Thyroid gland (tissue), 4 donors: ENCODE data around the gene RGPD3. TPM values are rescaled to one million over a fixed set of nuclear protein-coding genes. Genes with fewer than 3 reads are reported as not detected.
A peak's percentile ranks its signal among the peaks of the same experiment; 100 is the strongest.
"Not testable (repeated sequence)": the region's sequence is repeated elsewhere in the genome, so short reads cannot be mapped to it uniquely, and the experiment has no call there.

Experiments used
- DNase-seq, 2 donors: peaks; one replicate each; pipeline ENCODE4 v3.0.0-alpha.2; 2019
- H3K27ac ChIP-seq, 3 donors: fragments of 200-600 bp; sonication (generic); 1 replicate in 2 of 3; 2 replicates in 1 of 3; pipeline ENCODE4 v1.5.1; 2016 to 2019; ENCODE audit warnings: mild to moderate bottlenecking in 1 of 3, moderate library complexity in 1 of 3
- H3K27me3 ChIP-seq: fragments of 200-600 bp; sonication (generic); one replicate; pipeline ENCODE4 v1.5.1; 2019
- H3K36me3 ChIP-seq, 2 donors: fragments of 200-600 bp; sonication (generic); one replicate each; pipeline ENCODE4 v1.5.1; 2016 to 2019
- H3K4me1 ChIP-seq, 2 donors: fragments of 200-600 bp; sonication (generic); one replicate each; pipeline ENCODE4 v1.5.1; 2017 to 2019
- H3K4me3 ChIP-seq, 3 donors: fragments of 200-600 bp; sonication (generic); replicated peaks in 1 of 3; 1 replicate in 2 of 3; 2 replicates in 1 of 3; pipeline ENCODE4 v1.5.1; 2016; ENCODE audit warnings: mild to moderate bottlenecking in 1 of 3
- H3K9me3 ChIP-seq: fragments of 200-600 bp; sonication (generic); one replicate; pipeline ENCODE4 v1.5.1; 2017
- WGBS, 2 donors: methylation state at CpG; one replicate each; pipeline ENCODE4 v1.1.5; 2017; 5-methylcytosine and 5-hydroxymethylcytosine counted together
- intact Hi-C: fragments of 100-400 bp; cut with DNase I; formaldehyde crosslinking; loops from one replicate; pipeline ENCODE4 v1.15.1; 2023
- total RNA-seq, 4 donors: library from RNA; depleted of rRNA; stranded (reverse); fragments of >200 nt; gene quantifications; one replicate each; pipeline ENCODE4 v1.2.3, GENCODE V29; 2016
- TF ChIP-seq, protein P1 (sequence below), 6 experiments: fragments of 200-600 bp in 3 of 6; fragments of 450-650 bp in 3 of 6; sonication (generic) in 3 of 6; IDR thresholded peaks; one replicate each; pipeline ENCODE4 v1.5.1; 2016 to 2019; ENCODE audit warnings: antibody characterized with exemption in 6 of 6, mild to moderate bottlenecking in 2 of 6, inconsistent platforms in 1 of 6, moderate library complexity in 1 of 6

RGPD3 gene
- total RNA-seq, 4 donors from 2014 or later = 0.63 to 1.2 (median 0.70) TPM

DNA sequence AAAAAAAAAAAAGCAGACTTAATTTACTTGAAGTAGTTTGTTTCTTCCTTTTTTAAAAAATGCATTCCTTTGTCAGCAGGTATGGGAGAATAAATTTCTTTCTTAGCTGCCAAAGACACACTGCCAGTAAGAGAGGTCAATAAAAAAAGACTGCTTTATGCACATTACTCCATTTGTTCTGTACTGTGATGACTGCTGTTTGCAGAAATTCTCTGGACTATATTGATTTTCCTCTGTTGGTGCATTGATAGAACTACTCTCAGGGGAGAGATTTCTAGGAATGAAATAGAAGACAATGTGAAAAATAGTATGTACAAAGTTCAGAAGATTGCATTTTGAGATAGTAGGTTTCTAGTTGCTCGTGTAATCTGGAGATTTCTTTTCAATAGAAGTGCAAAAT lies 11.3 kb upstream of the RGPD3 start:
- H3K4me1 ChIP-seq, H3K4me3 ChIP-seq, DNase-seq, H3K36me3 ChIP-seq, H3K27ac ChIP-seq, H3K27me3 ChIP-seq, H3K9me3 ChIP-seq, intact Hi-C loops: not testable (repeated sequence)
- no CpG with 5 or more reads among the region's 1 CpG for whole genome bisulfite sequencing, 2 donors

DNA sequence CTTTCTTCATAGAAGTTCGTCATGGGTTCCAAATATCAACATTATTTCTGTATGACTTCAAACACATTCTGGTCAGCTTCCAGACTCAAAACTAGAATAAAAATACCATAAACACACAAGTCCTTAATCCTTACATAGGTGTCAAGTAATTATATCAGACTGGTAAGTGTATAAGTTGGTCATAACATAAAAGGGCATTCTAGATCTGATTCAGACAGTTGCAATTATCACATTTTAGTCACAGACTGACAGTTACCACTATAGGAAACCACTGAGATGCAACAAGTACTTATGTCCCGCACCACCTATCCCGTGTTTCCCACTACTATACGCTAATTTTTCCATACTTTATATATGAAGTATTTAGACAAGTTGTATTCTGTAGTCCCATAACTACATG lies 9.4 kb upstream of the RGPD3 start:
- H3K4me1 ChIP-seq, H3K9me3 ChIP-seq, intact Hi-C loops, H3K4me3 ChIP-seq, DNase-seq, H3K27ac ChIP-seq, H3K27me3 ChIP-seq, H3K36me3 ChIP-seq: not testable (repeated sequence)
- 90 to 95% methylated on average over 3 to 4 of the region's 4 CpGs for WGBS, 2 donors

DNA sequence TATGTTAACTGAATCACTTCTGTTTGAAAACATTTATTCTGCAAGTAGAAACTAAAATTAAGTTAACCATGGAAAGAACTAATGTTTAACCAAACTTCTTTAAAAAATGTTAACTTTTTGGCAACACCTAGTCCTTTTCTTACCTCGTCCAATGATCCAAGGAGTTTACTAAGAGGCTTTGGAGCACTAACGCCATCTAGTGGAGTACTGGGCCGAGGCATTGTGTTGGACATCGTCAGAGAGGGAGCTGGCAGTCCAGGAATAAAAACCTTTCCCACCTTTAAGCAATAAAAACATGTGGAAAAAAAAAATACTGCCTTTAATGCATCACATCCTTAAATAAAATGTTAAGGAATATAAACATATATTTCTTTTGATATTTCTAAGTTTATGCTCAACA lies 2.4 kb upstream of the RGPD3 start:
- H3K9me3 ChIP-seq, H3K27ac ChIP-seq, H3K36me3 ChIP-seq, H3K4me1 ChIP-seq, intact Hi-C loops, H3K4me3 ChIP-seq, H3K27me3 ChIP-seq: not testable (repeated sequence)
- TF ChIP-seq, protein P1, sequence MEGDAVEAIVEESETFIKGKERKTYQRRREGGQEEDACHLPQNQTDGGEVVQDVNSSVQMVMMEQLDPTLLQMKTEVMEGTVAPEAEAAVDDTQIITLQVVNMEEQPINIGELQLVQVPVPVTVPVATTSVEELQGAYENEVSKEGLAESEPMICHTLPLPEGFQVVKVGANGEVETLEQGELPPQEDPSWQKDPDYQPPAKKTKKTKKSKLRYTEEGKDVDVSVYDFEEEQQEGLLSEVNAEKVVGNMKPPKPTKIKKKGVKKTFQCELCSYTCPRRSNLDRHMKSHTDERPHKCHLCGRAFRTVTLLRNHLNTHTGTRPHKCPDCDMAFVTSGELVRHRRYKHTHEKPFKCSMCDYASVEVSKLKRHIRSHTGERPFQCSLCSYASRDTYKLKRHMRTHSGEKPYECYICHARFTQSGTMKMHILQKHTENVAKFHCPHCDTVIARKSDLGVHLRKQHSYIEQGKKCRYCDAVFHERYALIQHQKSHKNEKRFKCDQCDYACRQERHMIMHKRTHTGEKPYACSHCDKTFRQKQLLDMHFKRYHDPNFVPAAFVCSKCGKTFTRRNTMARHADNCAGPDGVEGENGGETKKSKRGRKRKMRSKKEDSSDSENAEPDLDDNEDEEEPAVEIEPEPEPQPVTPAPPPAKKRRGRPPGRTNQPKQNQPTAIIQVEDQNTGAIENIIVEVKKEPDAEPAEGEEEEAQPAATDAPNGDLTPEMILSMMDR (IDR thresholded peaks at IDR 0.05) = peak in 3 of 6 experiments; percentile 16 to 42 (median 33)
- DNase-seq = peak; percentile 52 to 75
- 0 to 6% methylated on average over 3 to 4 of the region's 4 CpGs for WGBS, 2 donors

DNA sequence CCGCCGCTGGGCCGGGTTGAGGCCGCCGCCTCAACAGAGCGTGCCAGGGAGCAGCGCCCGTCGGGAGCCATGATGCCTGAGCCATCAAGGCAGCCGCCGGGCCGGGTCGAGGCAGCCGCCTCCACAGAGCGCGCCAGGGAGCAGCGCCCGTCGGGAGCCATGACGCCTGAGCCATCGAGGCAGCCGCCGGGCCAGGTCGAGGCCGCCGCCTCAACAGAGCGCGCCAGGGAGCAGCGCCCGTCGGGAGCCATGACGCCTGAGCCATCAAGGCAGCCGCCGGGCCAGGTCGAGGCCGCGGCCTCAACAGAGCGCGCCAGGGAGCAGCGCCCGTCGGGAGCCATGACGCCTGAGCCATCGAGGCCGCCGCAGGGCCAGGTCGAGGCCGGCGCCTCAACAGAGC lies 697 bp downstream of the RGPD3 start:
- H3K9me3 ChIP-seq, H3K4me3 ChIP-seq, intact Hi-C loops, H3K4me1 ChIP-seq, H3K36me3 ChIP-seq, H3K27me3 ChIP-seq, H3K27ac ChIP-seq, DNase-seq: not testable (repeated sequence)
- 96 to 97% methylated on average over 4 to 26 of the region's 49 CpGs for WGBS, 2 donors

DNA sequence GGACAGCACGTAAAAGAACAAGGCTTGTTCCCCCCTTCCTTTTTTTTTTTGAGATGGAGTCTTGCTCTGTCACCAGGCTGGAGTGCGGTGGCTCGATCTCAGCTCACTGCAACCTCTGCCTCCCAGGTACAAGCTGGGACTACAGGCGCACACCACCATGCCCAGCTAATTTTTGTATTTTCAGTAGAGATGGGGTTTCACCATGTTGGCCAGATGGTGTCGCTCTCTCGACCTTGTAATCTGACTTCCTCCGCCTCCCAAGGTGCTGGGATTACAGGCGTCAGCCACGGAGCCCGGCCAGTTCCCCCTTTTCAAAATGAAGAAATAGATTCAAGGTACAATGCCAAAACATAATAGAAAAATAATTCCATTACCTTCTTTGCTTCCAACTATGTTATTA lies 6.3 kb downstream of the RGPD3 start:
- not testable (repeated sequence) for H3K4me3 ChIP-seq, H3K4me1 ChIP-seq
- 58 to 64% methylated on average over 8 to 10 of the region's 10 CpGs for WGBS, 2 donors

DNA sequence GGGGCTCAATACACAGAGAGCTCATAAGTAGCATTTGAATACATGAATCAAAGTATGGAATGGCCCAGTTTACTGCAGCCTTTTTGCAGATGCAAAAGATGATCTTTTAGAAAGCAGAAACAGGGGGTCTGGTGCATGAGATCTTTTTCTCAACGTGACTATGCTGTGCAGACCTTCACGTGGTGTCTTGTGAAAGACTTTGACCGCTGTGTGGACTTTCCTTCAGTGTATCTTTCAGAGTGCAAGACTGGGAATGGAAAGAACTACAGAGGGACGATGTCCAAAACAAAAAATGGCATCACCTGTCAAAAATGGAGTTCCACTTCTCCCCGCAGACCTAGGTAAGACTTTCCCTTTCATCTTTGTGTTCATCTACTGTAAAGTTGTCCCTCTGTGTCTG lies 77.5 kb downstream of the RGPD3 start:
- DNase-seq, H3K36me3 ChIP-seq, H3K9me3 ChIP-seq, intact Hi-C loops, H3K4me1 ChIP-seq, H3K4me3 ChIP-seq, H3K27me3 ChIP-seq, H3K27ac ChIP-seq: not testable (repeated sequence)
- WGBS, 2 donors = 89 to 99% methylated on average over 5 of the region's 5 CpGs

More for the DNA sequence above, 6.3 kb downstream of the RGPD3 start:
- H3K9me3 ChIP-seq, intact Hi-C loops, H3K27me3 ChIP-seq, H3K27ac ChIP-seq, H3K36me3 ChIP-seq: not testable (repeated sequence)
- DNase-seq = peak; percentile 3 to 12
- TF ChIP-seq, protein P1 (IDR thresholded peaks at IDR 0.05) = peak in 3 of 6 experiments; percentile 6 to 28 (median 23)

DNA sequence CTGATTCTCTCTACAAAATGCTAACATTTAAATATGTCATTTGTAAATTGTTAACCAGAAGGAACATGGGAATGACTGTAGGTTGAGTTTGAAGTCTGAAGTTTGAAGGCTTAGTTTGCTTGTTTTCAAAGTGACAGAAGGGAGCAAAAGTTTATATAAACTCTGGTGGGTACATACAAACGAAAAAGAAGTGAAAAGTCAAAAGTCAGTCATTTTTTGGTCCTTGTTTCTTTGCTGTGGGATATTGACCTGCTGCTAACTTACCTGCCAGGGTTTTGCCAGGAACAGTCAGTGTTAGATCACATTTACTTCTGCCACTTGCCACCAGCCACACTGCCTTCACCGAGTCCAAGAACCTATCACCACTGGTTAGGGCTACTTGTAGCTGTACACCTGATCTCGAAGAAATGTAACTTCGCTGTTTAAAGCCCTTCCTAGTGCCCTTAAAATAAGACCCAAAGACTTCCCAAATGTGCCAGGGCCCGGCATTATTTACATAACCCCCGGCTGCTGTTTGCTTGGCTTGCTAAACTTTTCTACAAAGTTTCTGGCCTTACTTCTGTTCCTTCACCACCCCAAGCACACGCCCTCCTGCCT lies 79.3 kb downstream of the RGPD3 start:
- H3K27ac ChIP-seq, H3K4me3 ChIP-seq, intact Hi-C loops, DNase-seq, H3K36me3 ChIP-seq, H3K9me3 ChIP-seq, H3K27me3 ChIP-seq, H3K4me1 ChIP-seq: not testable (repeated sequence)
- WGBS, 2 donors = 79% methylated on average over 6 of the region's 7 CpGs

DNA sequence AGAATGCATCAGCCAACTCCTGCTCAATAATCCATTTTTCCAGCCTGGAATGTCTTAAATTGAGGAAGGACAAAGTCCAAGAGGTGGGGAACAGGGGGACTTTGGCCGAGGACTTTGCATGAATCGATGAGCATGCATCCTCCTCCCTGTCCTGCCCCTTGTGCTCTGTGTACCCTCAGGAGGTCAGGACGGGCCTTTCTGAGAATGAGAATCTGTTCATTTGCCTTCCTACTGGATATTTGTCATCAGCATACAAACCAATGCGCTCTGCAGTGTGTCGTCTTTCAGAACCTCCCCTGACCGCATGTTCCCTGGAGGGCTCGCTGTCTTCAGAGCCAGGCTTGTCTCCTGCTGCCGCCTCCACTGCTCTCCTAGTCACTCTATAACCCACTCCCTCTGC lies 83.7 kb downstream of the RGPD3 start:
- intact Hi-C loops, DNase-seq, H3K4me3 ChIP-seq, H3K27ac ChIP-seq, H3K36me3 ChIP-seq, H3K9me3 ChIP-seq, H3K27me3 ChIP-seq, H3K4me1 ChIP-seq: not testable (repeated sequence)
- 95% methylated on average over 8 of the region's 8 CpGs for WGBS, 2 donors

DNA sequence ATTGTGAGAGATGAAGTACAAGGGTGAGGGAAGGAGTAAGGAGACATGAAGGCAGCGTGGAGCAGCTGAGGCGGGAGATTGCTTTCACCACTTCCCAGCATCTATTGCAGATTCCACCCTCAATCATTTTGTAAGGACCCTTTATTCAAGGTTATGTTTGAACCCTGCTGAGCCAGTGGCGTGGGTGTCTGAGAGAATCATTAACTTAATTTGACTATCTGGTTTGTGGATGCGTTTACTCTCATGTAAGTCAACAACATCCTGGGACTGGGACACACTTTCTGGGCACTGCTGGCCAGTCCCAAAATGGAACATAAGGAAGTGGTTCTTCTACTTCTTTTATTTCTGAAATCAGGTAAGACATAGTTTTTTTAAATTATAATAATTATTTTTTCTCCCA lies 86.3 kb downstream of the RGPD3 start:
- H3K27me3 ChIP-seq, H3K36me3 ChIP-seq, H3K4me3 ChIP-seq, H3K4me1 ChIP-seq, intact Hi-C loops, DNase-seq, H3K27ac ChIP-seq, H3K9me3 ChIP-seq: not testable (repeated sequence)
- 89 to 90% methylated on average over 4 of the region's 4 CpGs for WGBS, 2 donors

DNA sequence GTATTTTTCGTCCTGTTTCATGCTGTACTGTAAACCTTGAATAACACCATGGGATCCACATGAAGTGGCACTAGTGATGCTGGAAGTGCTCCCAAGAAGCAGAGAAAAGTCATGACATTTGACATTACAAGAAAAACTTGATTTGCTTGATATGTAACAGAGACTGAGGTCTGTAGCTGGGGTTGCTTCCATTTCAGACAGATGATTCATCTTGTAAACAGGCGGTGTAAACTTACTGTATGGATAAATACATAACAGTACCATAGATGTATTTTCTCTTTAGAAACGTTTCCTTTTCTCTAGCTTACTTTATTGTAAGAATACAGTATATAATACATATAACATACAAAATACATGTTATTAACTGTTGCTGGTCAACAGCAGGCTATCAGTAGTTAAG lies 88.6 kb downstream of the RGPD3 start:
- H3K4me1 ChIP-seq, DNase-seq, intact Hi-C loops, H3K27me3 ChIP-seq, H3K4me3 ChIP-seq, H3K27ac ChIP-seq, H3K9me3 ChIP-seq, H3K36me3 ChIP-seq: not testable (repeated sequence)
- WGBS, 2 donors = 71 to 88% methylated on average over 3 of the region's 3 CpGs

DNA sequence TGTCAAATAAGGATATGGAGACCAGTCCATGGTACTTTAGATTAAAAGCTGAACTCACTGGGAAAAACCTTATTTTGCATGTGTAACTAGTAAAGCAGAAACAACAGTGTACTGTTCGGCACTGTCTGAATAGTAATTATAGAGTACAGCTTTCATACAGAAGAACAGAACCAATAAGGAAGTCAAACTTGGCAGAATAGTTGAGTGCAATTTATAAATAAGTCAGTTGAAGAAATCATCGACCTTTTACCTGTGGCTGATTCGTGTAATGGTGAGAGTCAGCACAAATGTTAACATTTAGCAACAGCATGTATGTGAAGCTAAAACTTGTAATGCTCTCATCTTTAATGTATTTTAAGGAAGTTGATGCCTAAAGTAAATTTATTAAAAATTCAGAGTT lies 99.0 kb downstream of the RGPD3 start:
- H3K9me3 ChIP-seq, intact Hi-C loops, H3K27me3 ChIP-seq, H3K36me3 ChIP-seq, H3K4me1 ChIP-seq, H3K27ac ChIP-seq, H3K4me3 ChIP-seq, DNase-seq: not testable (repeated sequence)
- 62 to 79% methylated on average over 3 of the region's 3 CpGs for WGBS, 2 donors
